ENCODE results near the gene MS4A5. TPM values are rescaled to one million over a fixed set of nuclear protein-coding genes. Genes with fewer than 3 reads are reported as not detected.

Gene MS4A5
- total RNA-seq, 1 experiment from 2014 or later = not detected

DNA sequence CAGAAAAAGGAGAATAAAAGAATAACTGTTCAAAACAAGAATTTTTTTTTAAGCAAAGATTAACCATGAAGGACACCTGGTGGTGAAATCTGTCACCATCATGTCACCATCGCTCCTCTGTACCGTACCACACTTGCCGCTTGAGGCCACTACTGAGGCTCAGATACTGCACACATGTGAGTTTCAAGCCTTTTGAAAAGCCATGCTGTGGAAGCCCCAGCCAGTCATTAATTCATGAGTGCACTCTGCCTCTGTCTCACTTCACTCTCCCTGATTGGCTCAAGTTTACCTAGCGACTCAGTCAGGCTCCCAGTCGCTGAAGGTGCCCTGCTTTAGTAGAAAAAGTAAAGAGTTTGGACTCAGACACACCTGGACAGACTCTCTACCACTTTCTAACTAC, 56.6 kb downstream of the MS4A5 start:
- Mint-ChIP-seq H3K4me1 (peaks cover 3% of the 10 kb centered on the region in 2 experiments; a peak in 3 of 4 replicates), H3K27me3 (ENCODE audit: low read depth) (no peaks in the 10 kb centered on the region), H3K9me3 (peaks cover 5% of the 10 kb centered on the region in 2 experiments), H3K4me3 (no peak overlapping the region), H3K27ac (no peak overlapping the region), H3K36me3 (ENCODE audit: insufficient read depth in 1 of 3, low read depth in 3 of 3) (peaks cover 0 to 5% (median 4%) of the 10 kb centered on the region in 3 experiments; a peak in 2 of 7 replicates)
- no peaks in the 10 kb centered on the region for H3K79me1 ChIP-seq (ENCODE audit: insufficient read depth, low read depth, low read length, poor library complexity, severe bottlenecking)
- H2BK120ac ChIP-seq (ENCODE audit: low read depth, low read length, poor library complexity, severe bottlenecking) = no peak overlapping the region
- H3K14ac ChIP-seq (ENCODE audit: insufficient read depth, low read length) = no peak overlapping the region
- H4K91ac ChIP-seq (ENCODE audit: insufficient read length, low read depth, low read length) = no peak overlapping the region
- H3K4me1 ChIP-seq (ENCODE audit: insufficient read depth, low read length) = no peaks in the 10 kb centered on the region
- H4K8ac ChIP-seq (replicated peaks; ENCODE audit: insufficient read length, low read depth, low read length) = no peak overlapping the region
- no peak overlapping the region for H3T11ph ChIP-seq (ENCODE audit: low read length)
- H2BK12ac ChIP-seq (ENCODE audit: insufficient read length, low read depth, low read length) = no peak overlapping the region
- no peaks in the 10 kb centered on the region for H3K23me2 ChIP-seq (ENCODE audit: insufficient read length, low read depth, low read length, poor library complexity, severe bottlenecking)
- peak; percentile 74 for DNase-seq
- H3K9me3 ChIP-seq (ENCODE audit: control insufficient read depth, low read depth, low read length) = no peaks in the 10 kb centered on the region
- no peak overlapping the region for H3K18ac ChIP-seq (ENCODE audit: insufficient read length, low read depth, low read length)
- no peaks in the 10 kb centered on the region for H3K79me2 ChIP-seq (ENCODE audit: insufficient read depth, low read length)
- H2AK5ac ChIP-seq (ENCODE audit: insufficient read length, low read length) = no peak overlapping the region
- H2BK15ac ChIP-seq (ENCODE audit: low read depth, low read length) = no peak overlapping the region
- H3K9ac ChIP-seq (ENCODE audit: extremely low read depth, insufficient read length, low read length) = no peak overlapping the region
- no peaks in the 10 kb centered on the region for H4K20me1 ChIP-seq (ENCODE audit: control insufficient read depth, insufficient read depth, insufficient read length)
- TF ChIP-seq, protein P1, sequence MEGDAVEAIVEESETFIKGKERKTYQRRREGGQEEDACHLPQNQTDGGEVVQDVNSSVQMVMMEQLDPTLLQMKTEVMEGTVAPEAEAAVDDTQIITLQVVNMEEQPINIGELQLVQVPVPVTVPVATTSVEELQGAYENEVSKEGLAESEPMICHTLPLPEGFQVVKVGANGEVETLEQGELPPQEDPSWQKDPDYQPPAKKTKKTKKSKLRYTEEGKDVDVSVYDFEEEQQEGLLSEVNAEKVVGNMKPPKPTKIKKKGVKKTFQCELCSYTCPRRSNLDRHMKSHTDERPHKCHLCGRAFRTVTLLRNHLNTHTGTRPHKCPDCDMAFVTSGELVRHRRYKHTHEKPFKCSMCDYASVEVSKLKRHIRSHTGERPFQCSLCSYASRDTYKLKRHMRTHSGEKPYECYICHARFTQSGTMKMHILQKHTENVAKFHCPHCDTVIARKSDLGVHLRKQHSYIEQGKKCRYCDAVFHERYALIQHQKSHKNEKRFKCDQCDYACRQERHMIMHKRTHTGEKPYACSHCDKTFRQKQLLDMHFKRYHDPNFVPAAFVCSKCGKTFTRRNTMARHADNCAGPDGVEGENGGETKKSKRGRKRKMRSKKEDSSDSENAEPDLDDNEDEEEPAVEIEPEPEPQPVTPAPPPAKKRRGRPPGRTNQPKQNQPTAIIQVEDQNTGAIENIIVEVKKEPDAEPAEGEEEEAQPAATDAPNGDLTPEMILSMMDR (conservative IDR thresholded peaks at IDR 0.05) = peak; percentile 87
- no peak overlapping the region for H2BK20ac ChIP-seq (ENCODE audit: low read depth, low read length, poor library complexity, severe bottlenecking)
- H3K23ac ChIP-seq (ENCODE audit: insufficient read length, low read depth, low read length) = no peak overlapping the region
- H3K4ac ChIP-seq (ENCODE audit: low read depth, low read length) = no peak overlapping the region
- no peaks in the 10 kb centered on the region for H3K27me3 ChIP-seq (ENCODE audit: insufficient read depth, low read length)
- H3K27ac ChIP-seq (ENCODE audit: insufficient read length, low read depth, low read length) = no peak overlapping the region
- H2AFZ ChIP-seq (ENCODE audit: low read length) = no peak overlapping the region
- H4K5ac ChIP-seq (ENCODE audit: insufficient read length, low read depth, low read length) = no peak overlapping the region
- H3K56ac ChIP-seq (ENCODE audit: insufficient read length, low read depth, low read length) = no peak overlapping the region
- no CpG with 5 or more reads among the region's 5 CpGs for WGBS (ENCODE audit: extremely low coverage, insufficient read length, low lambda C conversion rate)
- no peak overlapping the region for H2BK5ac ChIP-seq (ENCODE audit: insufficient read length, low read length)
- H3K4me2 ChIP-seq (ENCODE audit: insufficient read depth, insufficient read length, low read length) = no peak overlapping the region

Data from H9 (cell line).